CD4-positive, alpha-beta T cell treated with Interleukin-2 at 100 ng/mL for 4 hours (primary cell): ENCODE results near the gene SETBP1.

Experiments used
- DNase-seq: peaks from one replicate; pipeline ENCODE4 v3.0.0-alpha.2; 2020; ENCODE audit warnings: low spot score

SETBP1 gene

GRCh38 chr18:45024357-45025088 lies 343.8 kb downstream of the SETBP1 start:
- no peak for DNase-seq

DNA sequence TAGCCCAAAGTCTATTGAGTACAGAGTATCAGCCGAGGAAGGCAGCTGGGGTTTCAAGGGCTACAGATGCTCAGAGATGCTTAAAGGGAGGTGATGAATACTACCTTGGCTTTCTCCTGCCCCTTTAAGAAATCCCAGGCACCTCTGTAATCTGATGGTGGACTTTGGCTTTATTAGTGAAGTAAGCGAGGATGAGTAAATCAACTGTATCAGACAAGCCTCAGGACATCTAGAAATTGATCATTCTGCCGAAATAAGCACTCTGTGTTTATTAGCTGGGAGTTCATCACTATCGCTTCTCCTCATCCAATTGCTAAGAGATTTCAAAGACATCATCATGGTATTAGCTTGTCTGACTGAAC lies 344.4 kb downstream of the SETBP1 start:
- no peak for DNase-seq

GRCh38 chr18:45026162-45026561 lies 345.5 kb downstream of the SETBP1 start:
- DNase-seq = no peak

DNA sequence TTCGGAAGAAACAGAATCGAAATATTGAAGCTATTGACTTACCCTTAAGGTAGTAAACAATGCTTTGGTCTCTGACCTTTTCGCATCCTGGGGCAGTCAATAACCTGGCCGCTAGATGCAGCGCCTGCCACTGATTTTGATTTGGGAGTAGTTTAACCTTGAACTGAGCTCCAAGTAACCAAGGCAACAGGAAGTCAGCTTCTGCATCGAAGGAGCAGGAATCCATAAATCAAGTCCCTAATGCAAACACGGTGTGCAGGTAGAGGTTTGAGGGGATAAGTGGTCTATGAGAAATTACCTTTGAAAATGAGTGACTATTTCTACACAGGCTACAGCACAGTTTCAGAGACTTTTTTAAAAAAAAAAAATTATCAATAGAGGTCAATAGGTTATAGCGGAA lies 353.5 kb downstream of the SETBP1 start:
- no peak for DNase-seq

DNA sequence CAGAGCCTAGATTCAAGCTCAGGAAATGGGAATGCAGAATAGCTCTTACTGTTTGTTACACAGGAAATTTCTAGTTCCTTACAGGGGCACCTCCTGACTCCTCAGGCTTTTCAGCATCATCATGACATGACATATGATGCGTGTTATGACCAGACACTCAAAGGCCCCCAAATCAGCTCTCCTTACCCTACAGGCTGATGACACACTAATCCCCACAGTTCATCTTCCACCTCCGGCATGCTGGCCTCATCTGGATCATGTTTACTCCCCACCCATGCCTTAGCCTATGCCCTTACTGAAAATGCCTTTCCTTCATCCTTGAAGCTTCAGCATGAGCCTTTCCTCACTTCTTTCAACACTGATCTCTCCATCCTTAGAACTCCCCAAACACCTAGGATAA lies 356.9 kb downstream of the SETBP1 start:
- DNase-seq = no peak

GRCh38 chr18:45039376-45039775 lies 358.7 kb downstream of the SETBP1 start:
- DNase-seq = no peak

DNA sequence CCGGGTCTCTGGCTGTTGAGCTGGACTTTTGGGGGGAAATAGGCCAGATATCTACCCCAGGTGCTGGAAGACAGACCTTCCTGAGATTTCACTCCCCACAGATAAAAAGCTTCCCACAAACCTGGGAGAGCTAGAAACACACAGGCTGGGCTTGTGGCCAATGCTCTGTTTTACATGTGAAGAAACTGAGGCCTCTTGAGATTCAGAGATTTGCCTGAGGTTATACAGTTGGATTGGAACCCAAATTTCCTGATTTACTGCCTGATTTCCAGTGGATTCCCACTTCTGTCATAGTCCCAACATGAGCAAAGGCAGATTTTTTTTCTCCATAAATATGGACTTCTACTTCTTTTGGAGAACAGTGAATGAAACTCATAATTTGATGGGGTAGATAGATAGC lies 360.2 kb downstream of the SETBP1 start:
- no peak for DNase-seq

DNA sequence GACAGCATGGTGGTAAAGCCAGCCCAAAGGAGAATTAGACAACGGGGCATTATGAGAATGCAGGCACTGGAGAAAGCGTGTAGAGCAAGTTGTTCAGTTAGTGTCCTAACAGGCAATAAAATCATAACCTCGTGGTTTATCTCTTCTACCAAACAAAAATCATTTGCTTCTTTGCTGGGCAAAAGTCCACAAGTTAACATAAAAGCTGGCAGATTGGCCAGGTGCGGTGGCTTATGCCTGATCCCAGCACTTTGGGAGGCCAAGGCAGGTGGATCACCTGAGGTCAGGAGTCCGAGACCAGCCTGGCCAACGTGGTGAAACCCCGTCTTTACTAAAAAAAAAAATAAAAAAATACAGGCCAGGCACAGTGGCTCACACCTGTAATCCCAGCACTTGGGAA lies 364.1 kb downstream of the SETBP1 start:
- no peak for DNase-seq

DNA sequence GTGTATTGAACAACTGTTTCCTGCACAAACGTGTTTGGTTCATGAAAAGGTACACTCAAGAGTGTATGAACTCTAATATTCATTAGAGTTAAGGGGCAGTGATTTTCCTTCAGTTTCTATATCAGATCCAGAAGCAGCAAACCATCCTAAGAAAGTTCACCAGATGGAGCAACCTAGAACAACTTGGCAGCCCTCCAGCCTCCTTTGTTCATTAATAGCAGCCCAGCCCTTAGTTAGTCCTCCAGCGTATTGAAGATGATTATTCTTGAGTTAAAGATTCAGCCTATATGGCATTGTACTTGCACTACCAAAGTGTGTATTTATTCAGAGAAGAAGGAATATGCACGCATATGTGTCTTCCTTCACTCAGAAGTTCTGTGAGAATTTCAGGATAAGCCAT lies 365.5 kb downstream of the SETBP1 start:
- no peak for DNase-seq

- DNase-seq = no peak
These were observed 366.3 kb downstream of the SETBP1 start for GRCh38 chr18:45046961-45047360.

DNA sequence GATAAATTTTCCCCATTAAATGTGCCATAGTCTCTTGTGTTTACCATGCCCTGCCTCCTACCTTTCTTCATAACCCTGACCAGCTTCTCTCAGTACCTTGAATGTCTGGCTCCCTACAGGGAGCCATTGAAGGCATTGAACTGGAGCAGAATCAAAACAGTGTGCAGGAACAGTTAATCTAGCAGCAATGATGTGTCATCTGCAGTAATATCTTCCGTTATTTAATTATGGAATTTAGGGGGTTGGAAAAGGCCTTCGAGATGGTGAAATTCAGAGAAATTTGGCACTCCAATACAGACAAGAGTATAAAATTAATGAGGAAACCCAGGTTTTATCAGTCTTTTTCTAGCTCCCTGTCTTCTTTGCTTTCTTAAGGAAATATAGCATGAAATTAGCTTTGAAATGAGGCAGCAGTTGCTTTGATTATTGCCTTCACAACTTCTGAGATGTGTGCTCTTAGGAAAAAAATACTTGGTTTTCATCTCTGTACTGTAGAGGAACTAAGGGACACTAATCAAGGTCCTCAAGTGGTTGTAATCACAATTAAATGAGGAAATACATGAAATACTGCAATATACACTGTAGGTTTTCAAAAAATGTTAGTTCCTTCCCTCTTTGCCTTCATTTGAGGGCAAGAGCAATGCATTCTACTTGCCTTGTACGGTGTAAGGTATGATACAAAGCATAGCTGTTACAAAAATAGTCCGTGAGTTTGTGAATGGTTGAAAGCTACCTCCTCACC lies 369.1 kb downstream of the SETBP1 start:
- no peak for DNase-seq

GRCh38 chr18:45050712-45051601 lies 370.3 kb downstream of the SETBP1 start:
- DNase-seq = no peak

- no peak for DNase-seq
These were observed 373.9 kb downstream of the SETBP1 start for GRCh38 chr18:45054636-45055035.

DNA sequence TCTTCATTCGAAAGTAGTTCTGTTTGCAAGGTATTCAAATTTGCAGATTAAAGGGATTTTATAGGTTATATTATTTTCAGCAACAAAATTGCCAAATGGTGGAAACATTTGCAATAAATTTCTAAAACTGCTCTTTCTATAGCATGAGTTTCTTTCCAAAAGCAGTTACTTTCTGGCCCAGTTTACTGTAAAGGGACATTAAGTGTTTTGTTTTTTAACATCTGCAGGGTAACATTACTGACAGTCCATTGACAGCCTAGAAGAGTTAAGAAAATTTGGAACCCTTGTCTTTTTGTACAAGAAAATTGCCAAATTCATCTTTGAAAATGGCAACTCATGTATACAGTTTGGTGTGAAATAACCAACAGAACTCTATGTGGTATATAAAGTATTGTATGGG lies 375.1 kb downstream of the SETBP1 start:
- no peak for DNase-seq

GRCh38 chr18:45056926-45057325 lies 376.2 kb downstream of the SETBP1 start:
- DNase-seq = no peak

GRCh38 chr18:45057955-45058600 lies 377.4 kb downstream of the SETBP1 start:
- no peak for DNase-seq

GRCh38 chr18:45059695-45060094 lies 379.0 kb downstream of the SETBP1 start:
- DNase-seq = no peak

GRCh38 chr18:45060102-45060501 lies 379.4 kb downstream of the SETBP1 start:
- DNase-seq = no peak

GRCh38 chr18:45061359-45061758 lies 380.7 kb downstream of the SETBP1 start:
- DNase-seq = no peak

DNA sequence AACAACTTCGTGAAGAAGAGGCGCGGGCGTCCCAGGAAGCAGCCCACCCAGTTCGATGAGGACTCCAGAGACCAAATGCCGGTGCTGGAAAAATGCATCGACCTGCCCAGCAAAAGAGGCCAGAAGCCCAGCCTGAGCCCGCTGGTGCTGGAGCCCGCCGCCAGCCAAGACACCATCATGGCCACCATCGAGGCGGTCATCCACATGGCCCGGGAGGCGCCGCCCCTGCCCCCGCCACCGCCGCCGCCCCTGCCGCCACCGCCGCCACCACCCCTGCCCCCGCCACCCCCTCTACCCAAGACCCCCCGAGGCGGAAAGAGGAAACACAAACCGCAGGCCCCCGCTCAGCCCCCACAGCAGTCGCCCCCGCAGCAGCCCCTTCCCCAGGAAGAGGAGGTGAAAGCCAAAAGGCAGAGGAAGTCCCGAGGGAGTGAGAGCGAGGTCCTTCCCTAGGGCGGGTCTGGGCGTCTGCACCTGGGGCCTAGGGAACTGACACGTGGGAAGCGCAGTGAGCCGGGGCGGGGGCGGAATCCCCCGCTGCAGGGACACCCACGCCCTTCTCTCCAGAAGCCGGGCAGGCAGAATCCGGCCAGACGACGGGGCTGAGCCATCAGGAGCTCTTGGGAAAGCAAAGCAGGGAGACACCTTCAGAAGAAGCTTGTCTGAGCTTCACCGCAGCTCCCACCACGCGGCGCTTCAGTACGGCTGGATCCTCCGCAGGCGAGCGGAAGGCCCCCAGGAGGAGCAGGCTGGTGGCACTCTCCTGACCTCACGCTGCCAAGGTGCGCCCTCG lies 382.8 kb downstream of the SETBP1 start:
- no peak for DNase-seq

GRCh38 chr18:45066210-45066609 lies 385.5 kb downstream of the SETBP1 start:
- no peak for DNase-seq
